B cell (primary cell): Measurements from ENCODE around the gene ST6GALNAC3. TPM values are rescaled to one million over a fixed set of nuclear protein-coding genes. Genes with fewer than 3 reads are reported as not detected.

ENCODE experiments used
- ATAC-seq: fragments of 200-7000 bp; cut with Tn5 transposase; one replicate; pipeline ENCODE4 v1.10.0; 2021; ENCODE audit warnings: low read depth, mild to moderate bottlenecking, moderate number of reproducible peaks, moderate library complexity
- CTCF ChIA-PET: fragments of 350-600 bp; sonication (Branson Sonifier 250); formaldehyde crosslinking; loops from one replicate; lab custom pipeline; 2021; ENCODE audit warnings: antibody characterized with exemption, inconsistent platforms; lab: Charles Lee
- POLR2A ChIA-PET: fragments of 350-600 bp; sonication (Branson Sonifier 250); formaldehyde crosslinking; loops from one replicate; lab custom pipeline; 2021; ENCODE audit warnings: antibody characterized with exemption; lab: Charles Lee
- DNase-seq: peaks from one replicate; pipeline ENCODE4 v3.0.0; 2013
- H2AFZ ChIP-seq: 2 replicates; pipeline ENCODE4 v1.6.1; 2012; ENCODE audit warnings: mild to moderate bottlenecking, low read depth, low read length; ENCODE audit not compliant: insufficient read depth, poor library complexity, severe bottlenecking
- H3K27ac ChIP-seq, 2 donors: 1 replicate in 1 of 2; 2 replicates in 1 of 2; pipeline ENCODE4 v1.5.1; 2012 to 2013; ENCODE audit warnings: low read length in 2 of 2, mild to moderate bottlenecking in 2 of 2, moderate library complexity in 1 of 2
- H3K27me3 ChIP-seq, 4 experiments: fragments of 200-600 bp in 1 of 4; sonication (generic) in 1 of 4; replicated peaks in 1 of 4; 1 replicate in 2 of 4; 2 replicates in 2 of 4; pipeline versions ENCODE4 v1.6.1 to v1.7.0; 2013 to 2016; ENCODE audit warnings: low read length in 3 of 4, mild to moderate bottlenecking in 2 of 4, mixed read lengths in 1 of 4, moderate library complexity in 1 of 4; ENCODE audit not compliant: insufficient read depth in 4 of 4, control insufficient read depth in 3 of 4; ENCODE audit errors: control extremely low read depth in 1 of 4
- H3K36me3 ChIP-seq, 2 experiments: replicated peaks in 1 of 2; 1 replicate in 1 of 2; 2 replicates in 1 of 2; pipeline versions ENCODE4 v1.6.1 to v1.7.1; 2013; ENCODE audit warnings: low read length in 1 of 2; ENCODE audit not compliant: insufficient read depth in 2 of 2, control insufficient read depth in 1 of 2; ENCODE audit errors: control extremely low read depth in 1 of 2, extremely low read depth in 1 of 2
- H3K4me1 ChIP-seq, 2 donors: fragments of 200-600 bp in 1 of 2; sonication (generic) in 1 of 2; 1 replicate in 1 of 2; 2 replicates in 1 of 2; pipeline versions ENCODE4 v1.5.1 to v1.6.1; 2013 to 2017; ENCODE audit warnings: low read length in 2 of 2; ENCODE audit not compliant: control insufficient read depth in 2 of 2, insufficient read depth in 2 of 2
- H3K4me2 ChIP-seq: replicated peaks from 2 replicates; pipeline ENCODE3; 2012; ENCODE audit warnings: mild to moderate bottlenecking, low read depth, low read length; ENCODE audit not compliant: poor library complexity, severe bottlenecking
- H3K4me3 ChIP-seq, 5 experiments: fragments of 200-600 bp in 1 of 5; sonication (generic) in 1 of 5; 1 replicate in 3 of 5; 2 replicates in 2 of 5; pipeline versions ENCODE4 v1.5.1 to v1.7.0; 2011 to 2016; ENCODE audit warnings: low read length in 4 of 5, mild to moderate bottlenecking in 4 of 5, low read depth in 2 of 5, control low read depth in 1 of 5, moderate library complexity in 1 of 5; ENCODE audit not compliant: insufficient read depth in 1 of 5; ENCODE audit errors: control extremely low read depth in 1 of 5, extremely low read depth in 1 of 5
- H3K79me2 ChIP-seq: fragments of 200-600 bp; sonication (generic); one replicate; pipeline ENCODE4 v1.6.0; 2016; ENCODE audit warnings: low read length; ENCODE audit not compliant: control insufficient read depth, insufficient read depth
- H3K9ac ChIP-seq: fragments of 200-600 bp; sonication (generic); 2 replicates; pipeline ENCODE4 v1.6.1; 2017; ENCODE audit warnings: mild to moderate bottlenecking, low read length, moderate library complexity
- H3K9me3 ChIP-seq, 3 donors: one replicate each; pipeline versions ENCODE4 v1.6.1 to v1.7.1; 2013; ENCODE audit warnings: low read length in 2 of 3; ENCODE audit not compliant: control insufficient read depth in 2 of 3, insufficient read depth in 1 of 3; ENCODE audit errors: control extremely low read depth in 1 of 3
- H4K20me1 ChIP-seq: 2 replicates; pipeline ENCODE4 v1.6.0; 2012; ENCODE audit warnings: mild to moderate bottlenecking, low read length; ENCODE audit not compliant: insufficient read depth, control insufficient read depth, poor library complexity, severe bottlenecking
- H3K27ac Mint-ChIP-seq: one replicate; pipeline ENCODE4 v1.8.0; 2021; ENCODE audit warnings: mixed read lengths
- H3K27me3 Mint-ChIP-seq: one replicate; pipeline ENCODE4 v1.8.0; 2021; ENCODE audit warnings: mixed read lengths
- H3K4me1 Mint-ChIP-seq: one replicate; pipeline ENCODE4 v1.8.0; 2021; ENCODE audit warnings: mixed read lengths
- H3K4me3 Mint-ChIP-seq: one replicate; pipeline ENCODE4 v1.8.0; 2021; ENCODE audit warnings: mixed read lengths
- H3K9me3 Mint-ChIP-seq: one replicate; pipeline ENCODE4 v1.8.0; 2022; ENCODE audit warnings: mixed read lengths; ENCODE audit not compliant: insufficient read depth
- EZH2 ChIP-seq: IDR thresholded peaks from 2 replicates; pipeline ENCODE4 v1.6.1; 2012; ENCODE audit warnings: borderline replicate concordance, low read depth, mild to moderate bottlenecking, moderate library complexity, low read length; ENCODE audit not compliant: insufficient read depth, poor library complexity, severe bottlenecking
- WGBS: methylation state at CpG from one replicate; pipeline ENCODE4 v1.1.5; 2013; ENCODE audit warnings: missing lambda C conversion rate; ENCODE audit not compliant: insufficient coverage; 5-methylcytosine and 5-hydroxymethylcytosine counted together
- intact Hi-C: fragments of 100-400 bp; cut with micrococcal nuclease; formaldehyde crosslinking; loops from one replicate; pipeline ENCODE4 v1.10.0; 2022
- polyA plus RNA-seq: library from polyadenylated mRNA; depleted of rRNA; stranded (reverse); fragments of >200 nt; gene quantifications from 2 replicates; pipeline ENCODE4 v1.2.3, GENCODE V29; 2012
- total RNA-seq, 2 donors: library from RNA; stranded (reverse); fragments of 120-200 nt in 1 of 2; gene quantifications; 1 replicate in 1 of 2; 2 replicates in 1 of 2; pipeline versions ENCODE4 v1.2.3 to v1.2.4, GENCODE V29; 2013 to 2022
- TF ChIP-seq, protein P1 (sequence below): fragments of 200-600 bp; IDR thresholded peaks from one replicate; pipeline ENCODE4 v1.8.0; 2022; ENCODE audit warnings: antibody characterized with exemption, mild to moderate bottlenecking

The ST6GALNAC3 gene
- total and polyA plus RNA-seq, 2 donors (not counting 1 experiment from before 2014, with no cell fraction given) = 3.0 to 17.3 TPM

DNA sequence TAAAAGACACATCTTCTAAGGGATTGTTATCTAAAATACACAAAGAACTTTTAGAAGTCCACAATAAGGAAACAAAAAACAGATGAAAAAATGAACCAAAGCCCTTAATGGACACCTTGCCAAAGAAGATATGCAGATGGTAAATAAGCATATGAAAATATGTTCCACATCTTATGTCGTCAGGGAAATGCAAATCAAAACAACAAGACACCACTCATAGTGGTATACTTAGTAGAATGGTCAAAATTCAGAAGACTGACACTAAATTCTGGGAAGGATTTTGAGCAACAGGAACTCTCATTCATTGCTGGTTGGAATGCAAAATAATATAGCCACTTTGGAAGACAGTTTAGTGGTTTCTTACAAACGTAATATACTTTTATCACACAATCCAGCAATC, 587.0 kb downstream of the ST6GALNAC3 start:
- ATAC-seq (no peak), DNase-seq (no peak)
- Histone ChIP-seq H3K4me1 (no peaks in the 10 kb centered on the region), H3K79me2 (no peaks in the 10 kb centered on the region), H4K20me1 (no peaks in the 10 kb centered on the region), H3K4me2 (no peak overlapping the region), H3K27me3 (no peaks in the 10 kb centered on the region), H3K36me3 (no peaks in the 10 kb centered on the region), H3K4me3 (no peak overlapping the region), H3K9ac (no peak overlapping the region), H3K27ac (no peak overlapping the region), H3K9me3 (peaks cover 0 to 6% (median 0%) of the 10 kb centered on the region in 3 donors), H2AFZ (no peak overlapping the region)
- Mint-ChIP-seq H3K4me1 (no peaks in the 10 kb centered on the region), H3K27me3 (peaks cover 6% of the 10 kb centered on the region), H3K27ac (no peak overlapping the region), H3K9me3 (peaks cover 14% of the 10 kb centered on the region), H3K4me3 (no peak overlapping the region)
- TF ChIP-seq, protein P1, sequence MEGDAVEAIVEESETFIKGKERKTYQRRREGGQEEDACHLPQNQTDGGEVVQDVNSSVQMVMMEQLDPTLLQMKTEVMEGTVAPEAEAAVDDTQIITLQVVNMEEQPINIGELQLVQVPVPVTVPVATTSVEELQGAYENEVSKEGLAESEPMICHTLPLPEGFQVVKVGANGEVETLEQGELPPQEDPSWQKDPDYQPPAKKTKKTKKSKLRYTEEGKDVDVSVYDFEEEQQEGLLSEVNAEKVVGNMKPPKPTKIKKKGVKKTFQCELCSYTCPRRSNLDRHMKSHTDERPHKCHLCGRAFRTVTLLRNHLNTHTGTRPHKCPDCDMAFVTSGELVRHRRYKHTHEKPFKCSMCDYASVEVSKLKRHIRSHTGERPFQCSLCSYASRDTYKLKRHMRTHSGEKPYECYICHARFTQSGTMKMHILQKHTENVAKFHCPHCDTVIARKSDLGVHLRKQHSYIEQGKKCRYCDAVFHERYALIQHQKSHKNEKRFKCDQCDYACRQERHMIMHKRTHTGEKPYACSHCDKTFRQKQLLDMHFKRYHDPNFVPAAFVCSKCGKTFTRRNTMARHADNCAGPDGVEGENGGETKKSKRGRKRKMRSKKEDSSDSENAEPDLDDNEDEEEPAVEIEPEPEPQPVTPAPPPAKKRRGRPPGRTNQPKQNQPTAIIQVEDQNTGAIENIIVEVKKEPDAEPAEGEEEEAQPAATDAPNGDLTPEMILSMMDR = no peak
- no peak for TF ChIP-seq EZH2
- intact Hi-C loops = no loop called here
- no CpG with 5 or more reads among the region's 2 CpGs for WGBS
- ChIA-PET CTCF (no interaction called here), POLR2A (no interaction called here)

DNA sequence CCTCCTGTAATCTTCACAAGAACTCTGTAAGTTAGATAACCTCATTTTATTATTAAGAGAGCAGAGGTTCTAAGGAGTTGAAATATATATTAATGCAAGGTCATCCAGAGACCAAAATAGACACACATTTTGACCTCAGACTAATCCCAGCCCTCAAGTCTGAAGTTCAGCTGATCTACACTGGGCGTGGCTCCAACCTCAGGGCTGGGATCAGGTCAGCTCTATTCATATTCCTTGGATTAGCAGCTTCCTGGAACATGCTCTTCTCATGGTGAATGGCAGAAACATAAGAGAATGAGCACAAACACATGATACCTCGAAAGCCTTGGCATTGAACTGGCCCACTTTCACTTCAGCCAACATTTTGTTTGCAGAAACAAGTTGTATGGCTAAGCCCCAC, 592.0 kb downstream of the ST6GALNAC3 start:
- Histone ChIP-seq H3K4me1 (no peaks in the 10 kb centered on the region), H3K36me3 (no peaks in the 10 kb centered on the region), H3K4me3 (no peak overlapping the region), H3K27ac (no peak overlapping the region), H3K79me2 (no peaks in the 10 kb centered on the region), H3K9me3 (no peaks in the 10 kb centered on the region), H2AFZ (no peak overlapping the region), H4K20me1 (no peaks in the 10 kb centered on the region), H3K4me2 (no peak overlapping the region), H3K27me3 (no peaks in the 10 kb centered on the region), H3K9ac (no peak overlapping the region)
- Mint-ChIP-seq H3K27ac (no peak overlapping the region), H3K4me3 (no peak overlapping the region), H3K4me1 (peaks cover 7% of the 10 kb centered on the region), H3K27me3 (no peaks in the 10 kb centered on the region), H3K9me3 (peaks cover 3% of the 10 kb centered on the region)
- ATAC-seq = no peak
- CTCF ChIA-PET = no interaction called here
- intact Hi-C loops = no loop called here
- no peak for TF ChIP-seq EZH2
- TF ChIP-seq, protein P1 = no peak
- no peak for DNase-seq
- POLR2A ChIA-PET = no interaction called here
- WGBS = 79% methylated on average over 2 of the region's 2 CpGs
